GM12878 (cell line): ENCODE measurements around the gene SCAANT1. TPM values are rescaled to one million over a fixed set of nuclear protein-coding genes. Genes with fewer than 3 reads are reported as not detected.

Experiments
- ATAC-seq: fragments of 200-7000 bp; cut with Tn5 transposase; 3 replicates; pipeline ENCODE4 v1.9.1; 2020; ENCODE audit warnings: mild to moderate bottlenecking, moderate library complexity
- BruUV-seq: library from RNA; stranded (reverse); fragments of 400-500 nt; replicated peaks from 2 replicates; lab custom pipeline; 2021; lab: Mats Ljungman, UMichigan
- CTCF ChIA-PET: fragments of 300-600 bp; sonication (Branson Sonifier 250); formaldehyde crosslinking; extraction: SDS; loops from one replicate; lab custom pipeline; 2021; ENCODE audit warnings: inconsistent platforms; lab: Yijun Ruan, JAX
- POLR2A ChIA-PET: fragments of 350-600 bp; formaldehyde crosslinking; extraction: SDS; loops from one replicate; lab custom pipeline; 2021; ENCODE audit warnings: inconsistent platforms; lab: Charles Lee
- RAD21 ChIA-PET: fragments of 300-600 bp; sonication (Branson Sonifier 250); formaldehyde crosslinking; loops from one replicate; lab custom pipeline; 2023; ENCODE audit warnings: antibody characterized with exemption; ENCODE audit not compliant: unreplicated experiment; lab: Charles Lee
- SMC1A ChIA-PET: fragments of 300-600 bp; sonication (Branson Sonifier 250); formaldehyde crosslinking; loops from one replicate; lab custom pipeline; 2023; ENCODE audit not compliant: unreplicated experiment, uncharacterized antibody; lab: Charles Lee
- DNase-seq: peaks from one replicate; pipeline ENCODE4 v3.0.0-alpha.2; 2011; ENCODE audit warnings: low read depth, low spot score
- FAIRE-seq: peaks from 3 replicates; lab custom pipeline; 2011; peaks lifted over from hg19 to GRCh38; lab: Jason Lieb, UNC
- H2AFZ ChIP-seq: 2 replicates; pipeline ENCODE4 v1.6.0; 2011; ENCODE audit warnings: low read depth, low read length, control low read depth; ENCODE audit not compliant: control insufficient read depth
- H3K27ac ChIP-seq: 2 replicates; pipeline ENCODE4 v1.5.1; 2011; ENCODE audit warnings: control low read depth; ENCODE audit not compliant: control insufficient read depth, insufficient read depth
- H3K27me3 ChIP-seq, 2 experiments: replicated peaks in 1 of 2; 2 replicates each; pipeline versions ENCODE4 v1.6.0 to v1.6.1; 2011; ENCODE audit warnings: low read length in 1 of 2; ENCODE audit not compliant: control insufficient read depth in 2 of 2, insufficient read depth in 2 of 2
- H3K36me3 ChIP-seq, 2 experiments: 2 replicates each; pipeline ENCODE4 v1.5.1; 2011; ENCODE audit warnings: low read length in 1 of 2; ENCODE audit not compliant: control insufficient read depth in 2 of 2, insufficient read depth in 2 of 2
- H3K4me1 ChIP-seq: 2 replicates; pipeline ENCODE4 v1.6.1; 2011; ENCODE audit warnings: mild to moderate bottlenecking, low read length, moderate library complexity, mixed read lengths; ENCODE audit not compliant: control insufficient read depth, insufficient read depth
- H3K4me2 ChIP-seq: 2 replicates; pipeline ENCODE4 v1.6.0; 2011; ENCODE audit warnings: control low read depth; ENCODE audit not compliant: control insufficient read depth, insufficient read depth
- H3K4me3 ChIP-seq: fragments of 200-600 bp; sonication (generic); 2 replicates; pipeline ENCODE4 v1.5.1; 2016
- H3K79me2 ChIP-seq: 2 replicates; pipeline ENCODE4 v1.6.0; 2011; ENCODE audit warnings: low read length; ENCODE audit not compliant: control insufficient read depth, insufficient read depth
- H3K9ac ChIP-seq: 2 replicates; pipeline ENCODE4 v1.8.0; 2011; ENCODE audit warnings: low read length, control low read depth, mixed read lengths; ENCODE audit not compliant: control insufficient read depth, insufficient read depth
- H3K9me3 ChIP-seq: replicated peaks from 3 replicates; pipeline ENCODE4 v1.5.1; 2011; ENCODE audit warnings: mild to moderate bottlenecking, low read length; ENCODE audit not compliant: control insufficient read depth, insufficient read depth
- H4K20me1 ChIP-seq: 2 replicates; pipeline ENCODE4 v1.6.0; 2011; ENCODE audit not compliant: control insufficient read depth, insufficient read depth
- BHLHE40 ChIP-seq, 2 experiments: fragments of 450-650 bp in 1 of 2; IDR thresholded peaks; 2 replicates each; pipeline ENCODE4 v1.6.1; 2011 to 2017; ENCODE audit warnings: low read depth in 2 of 2, borderline replicate concordance in 1 of 2, improper control_type of control experiment in 1 of 2, low read length in 1 of 2, mild to moderate bottlenecking in 1 of 2
- CBX3 ChIP-seq: fragments of 200-600 bp; sonication (generic); IDR thresholded peaks from 2 replicates; pipeline ENCODE4 v1.6.1; 2016; ENCODE audit warnings: low read depth, borderline replicate concordance
- NFYB ChIP-seq: IDR thresholded peaks from 2 replicates; pipeline ENCODE4 v1.6.1; 2011; ENCODE audit warnings: low read depth, mild to moderate bottlenecking, low read length, improper control_type of control experiment, moderate library complexity; ENCODE audit not compliant: insufficient read depth
- NR2C2 ChIP-seq: IDR thresholded peaks from 2 replicates; pipeline ENCODE4 v1.6.1; 2011; ENCODE audit warnings: borderline replicate concordance, low read depth; ENCODE audit not compliant: control insufficient read depth, insufficient read length
- RAD21 ChIP-seq: IDR thresholded peaks from 2 replicates; pipeline ENCODE4 v1.6.1; 2011; ENCODE audit warnings: mild to moderate bottlenecking, low read depth, low read length, moderate library complexity; ENCODE audit not compliant: insufficient read depth
- RBBP5 ChIP-seq: fragments of 200-600 bp; sonication (generic); conservative IDR thresholded peaks from 2 replicates; pipeline ENCODE4 v1.6.1; 2016
- WGBS: methylation state at CpG from one replicate; pipeline ENCODE4 v1.1.6; 2016; ENCODE audit warnings: low lambda C conversion rate; ENCODE audit not compliant: insufficient replicate concordance, insufficient coverage; ENCODE audit errors: missing lambda C conversion rate; 5-methylcytosine and 5-hydroxymethylcytosine counted together
- in situ Hi-C: fragments of 300-500 bp; cut with MboI; formaldehyde crosslinking; loops from 9 replicates; pipeline ENCODE4 v1.14.3; 2018; ENCODE audit warnings: mixed read lengths
- intact Hi-C: fragments of 100-400 bp; cut with micrococcal nuclease; formaldehyde crosslinking; loops from one replicate; pipeline ENCODE4 v1.14.2; 2022; ENCODE audit not compliant: unreplicated experiment
- polyA plus RNA-seq, 11 experiments: library from polyadenylated mRNA; depleted of rRNA in 4 of 11; unstranded in 6 of 11; stranded (reverse) in 5 of 11; fragments of >200 nt; fragmentation: Nextera tagmentation in 4 of 11; fragmentation: Illumina TruSeq in 1 of 11; extraction: Ambion mirVana in 4 of 11; extraction: Trizol in 1 of 11; gene quantifications; 1 replicate in 1 of 11; 2 replicates in 10 of 11; pipeline versions ENCODE4 v1.2.1 to v1.2.3, GENCODE V29; 2011 to 2016; ENCODE audit warnings: inconsistent platforms in 2 of 11, missing spikeins in 2 of 11, low read depth in 1 of 11
- total RNA-seq, 4 experiments: library from RNA; depleted of rRNA in 3 of 4; stranded (reverse); fragments of >200 nt in 3 of 4; fragmentation: Illumina TruSeq in 1 of 4; extraction: Trizol in 1 of 4; gene quantifications; 2 replicates each; pipeline versions ENCODE4 v1.2.1 to v1.2.3, GENCODE V29; 2013 to 2021
- TF ChIP-seq, protein P1 (sequence below): fragments of 450-650 bp; IDR thresholded peaks from 2 replicates; pipeline ENCODE4 v1.6.1; 2017; ENCODE audit warnings: mild to moderate bottlenecking

Gene SCAANT1
- total and polyA plus RNA-seq, 10 of the 15 experiments (the other 5 are each of a cell fraction or from before 2014, with no cell fraction given) = 0.60 to 1.7 (median 0.95) TPM; not detected in 6

DNA sequence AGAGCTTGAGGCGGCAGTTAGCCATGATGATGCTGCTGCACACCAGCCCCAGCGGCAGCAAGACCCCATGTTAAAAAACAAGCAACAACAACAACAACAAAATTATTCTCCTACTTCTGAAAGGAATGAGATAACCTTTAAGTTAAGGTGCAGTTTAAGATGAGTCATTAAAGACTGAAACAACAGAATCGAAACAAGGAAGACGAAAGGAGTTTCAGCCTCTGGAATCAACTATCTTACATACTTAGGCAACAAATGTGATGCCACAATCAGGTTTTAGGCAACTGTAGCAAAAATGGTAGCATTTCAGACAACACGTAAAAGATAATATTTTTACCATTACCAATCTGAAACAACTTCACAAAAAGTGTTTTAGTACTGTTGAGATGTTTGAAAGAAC, 12.2 kb downstream of the SCAANT1 start:
- TF ChIP-seq CBX3 = no peak
- no peak for TF ChIP-seq NFYB
- no peak for TF ChIP-seq RBBP5
- TF ChIP-seq BHLHE40 (IDR thresholded peaks at IDR 0.05; ENCODE audit: borderline replicate concordance in 1 of 2, low read depth in 2 of 2, low read length in 1 of 2) = no peak
- TF ChIP-seq NR2C2 = no peak
- TF ChIP-seq RAD21 = no peak
- TF ChIP-seq, protein P1, sequence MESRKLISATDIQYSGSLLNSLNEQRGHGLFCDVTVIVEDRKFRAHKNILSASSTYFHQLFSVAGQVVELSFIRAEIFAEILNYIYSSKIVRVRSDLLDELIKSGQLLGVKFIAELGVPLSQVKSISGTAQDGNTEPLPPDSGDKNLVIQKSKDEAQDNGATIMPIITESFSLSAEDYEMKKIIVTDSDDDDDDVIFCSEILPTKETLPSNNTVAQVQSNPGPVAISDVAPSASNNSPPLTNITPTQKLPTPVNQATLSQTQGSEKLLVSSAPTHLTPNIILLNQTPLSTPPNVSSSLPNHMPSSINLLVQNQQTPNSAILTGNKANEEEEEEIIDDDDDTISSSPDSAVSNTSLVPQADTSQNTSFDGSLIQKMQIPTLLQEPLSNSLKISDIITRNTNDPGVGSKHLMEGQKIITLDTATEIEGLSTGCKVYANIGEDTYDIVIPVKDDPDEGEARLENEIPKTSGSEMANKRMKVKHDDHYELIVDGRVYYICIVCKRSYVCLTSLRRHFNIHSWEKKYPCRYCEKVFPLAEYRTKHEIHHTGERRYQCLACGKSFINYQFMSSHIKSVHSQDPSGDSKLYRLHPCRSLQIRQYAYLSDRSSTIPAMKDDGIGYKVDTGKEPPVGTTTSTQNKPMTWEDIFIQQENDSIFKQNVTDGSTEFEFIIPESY = no peak
- RAD21 ChIA-PET = no interaction called here
- no peak for ATAC-seq
- SMC1A ChIA-PET = interaction anchor here (1.4 to 1.5 kb wide), 2 partner anchors 61 to 63 kb away, joined by 3 to 4 read pairs; no protein-coding TSS in a partner anchor
- no peak overlapping the region for H3K9ac ChIP-seq
- H3K4me3 ChIP-seq = no peak overlapping the region
- peaks cover 14% of the 10 kb centered on the region for H3K79me2 ChIP-seq
- FAIRE-seq = no peak
- CTCF ChIA-PET = interaction anchor here (2.2 kb wide), 1 partner anchor 93 kb away, joined by 4 read pairs; no protein-coding TSS in a partner anchor
- H3K27ac ChIP-seq = no peak overlapping the region
- no peaks in the 10 kb centered on the region; the same call in 2 of the 3 replicates for H3K9me3 ChIP-seq
- no peaks in the 10 kb centered on the region for H4K20me1 ChIP-seq
- 98% methylated on average over 5 of the region's 5 CpGs for WGBS
- in situ Hi-C loops = no loop called here
- intact Hi-C loops = no loop called here
- no peak for DNase-seq
- H3K4me2 ChIP-seq = no peak overlapping the region
- peaks cover 11% of the 10 kb centered on the region; the same call in 1 of the 2 replicates for H3K4me1 ChIP-seq
- BruUV-seq = no TSS peak
- H3K27me3 ChIP-seq = no peaks in the 10 kb centered on the region
- H3K36me3 ChIP-seq = peaks cover 2 to 7% of the 10 kb centered on the region in 2 experiments
- POLR2A ChIA-PET = interaction anchor here (1.0 to 1.4 kb wide), 2 partner anchors 10 to 14 kb away, joined by 3 read pairs; no protein-coding TSS in a partner anchor
- no peak overlapping the region for H2AFZ ChIP-seq
